LoVo (cell line): ENCODE data around the gene DAO.
A peak's percentile ranks its signal among the peaks of the same experiment; 100 is the strongest.
"Not testable (repeated sequence)": the region's sequence is repeated elsewhere in the genome, so short reads cannot be mapped to it uniquely, and the experiment has no call there.

Experiments
- DNase-seq: peaks from one replicate; pipeline ENCODE4 v3.0.0-alpha.2; 2016; ENCODE audit warnings: low spot score

The DAO gene

GRCh38 chr12:108850854-108851573 is 28.9 kb upstream of the DAO start:
- DNase-seq = no peak

GRCh38 chr12:108852674-108853309 is 27.1 kb upstream of the DAO start:
- DNase-seq = no peak

- no peak for DNase-seq
Observed at GRCh38 chr12:108853426-108853825, 26.5 kb upstream of the DAO start.

- no peak for DNase-seq
Observed at GRCh38 chr12:108853981-108854446, 25.9 kb upstream of the DAO start.

GRCh38 chr12:108854451-108855283 is 25.2 kb upstream of the DAO start:
- DNase-seq = no peak

DNA sequence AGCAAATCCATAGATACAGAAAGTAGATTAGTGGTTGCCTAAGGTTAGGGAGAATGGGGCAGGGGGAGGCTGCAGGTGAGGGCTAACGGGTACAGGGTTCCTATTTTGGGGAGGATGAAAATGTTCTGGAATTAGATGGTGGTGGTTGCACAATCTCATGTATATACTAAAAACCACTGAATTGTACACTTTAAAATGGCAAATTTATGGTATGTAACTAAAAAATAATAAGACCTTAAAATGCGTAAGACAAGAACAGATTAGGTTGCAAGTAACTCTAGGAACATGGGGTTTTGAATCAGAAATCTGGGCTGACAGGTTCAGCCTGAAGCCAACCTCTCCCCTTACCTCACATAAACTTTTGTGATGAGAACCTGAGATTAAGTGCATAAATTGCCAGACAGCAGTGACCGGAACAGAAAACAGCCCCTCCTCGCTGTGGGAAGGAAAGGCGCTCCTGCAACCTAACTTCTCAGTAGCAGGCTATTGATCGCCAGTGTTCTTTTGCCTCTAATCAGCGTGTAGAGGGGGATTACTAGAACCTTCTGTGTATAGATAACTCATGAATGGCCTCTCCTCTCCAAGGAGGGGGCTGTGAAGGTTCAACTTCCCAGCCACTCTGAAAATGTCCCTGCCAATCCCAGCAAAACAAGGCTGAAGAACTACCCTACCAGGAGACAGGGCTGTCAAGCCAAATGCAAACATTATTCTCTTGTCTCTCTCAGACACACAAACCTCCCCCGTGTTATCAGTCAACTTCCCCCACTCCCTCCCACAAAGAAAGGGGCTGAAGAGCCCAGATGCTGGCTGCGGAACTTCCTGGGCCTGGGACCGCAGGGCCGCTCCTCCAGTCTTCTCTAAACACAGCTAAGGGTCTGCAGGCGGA is 24.4 kb upstream of the DAO start:
- no peak for DNase-seq

DNA sequence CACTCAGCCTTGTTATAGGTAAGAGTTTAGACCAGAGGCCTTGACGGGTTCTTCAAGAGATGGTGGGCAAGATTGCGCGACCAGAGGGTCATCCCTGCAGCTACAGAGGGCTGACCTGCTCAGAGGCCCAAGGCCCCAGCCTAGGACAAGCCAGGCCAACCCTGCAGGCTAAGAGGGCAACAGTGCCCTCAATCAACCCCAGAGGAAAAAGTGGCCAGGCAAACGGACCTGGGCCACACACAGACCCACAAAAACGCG is 23.8 kb upstream of the DAO start:
- DNase-seq = no peak

DNA sequence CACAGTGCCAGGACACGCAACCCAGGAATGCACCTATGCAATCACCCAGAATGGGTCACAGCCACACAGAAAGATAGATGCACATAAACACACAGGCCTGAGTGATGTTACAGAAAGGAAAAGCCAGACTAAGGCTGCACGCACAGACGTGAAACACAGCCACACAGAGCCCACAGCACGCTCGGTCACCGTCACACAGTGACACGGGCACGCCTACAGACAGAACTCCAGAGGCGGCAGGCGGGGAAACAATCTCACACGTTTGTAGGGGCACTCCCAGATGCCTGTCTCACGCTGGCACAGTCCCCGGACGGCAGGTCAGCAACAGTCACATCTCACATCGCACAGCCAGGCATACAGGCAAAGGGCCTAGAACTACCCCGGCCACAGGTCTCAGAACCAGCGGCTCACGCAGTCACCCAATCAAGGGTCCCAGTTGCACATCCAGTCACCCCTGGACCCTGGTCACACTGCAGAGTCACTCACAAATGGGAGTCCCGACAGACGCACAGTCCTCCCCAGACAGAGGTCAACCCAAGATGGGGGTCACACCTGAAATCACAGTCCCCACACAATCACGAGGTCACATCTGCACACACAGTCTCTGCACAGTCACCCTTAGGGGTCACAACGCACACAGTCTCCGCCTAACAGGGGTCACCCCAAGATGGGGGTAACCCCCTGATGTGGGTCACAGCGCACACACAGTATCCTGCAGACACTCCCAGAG is 23.3 kb upstream of the DAO start:
- DNase-seq = peak; percentile 83

DNA sequence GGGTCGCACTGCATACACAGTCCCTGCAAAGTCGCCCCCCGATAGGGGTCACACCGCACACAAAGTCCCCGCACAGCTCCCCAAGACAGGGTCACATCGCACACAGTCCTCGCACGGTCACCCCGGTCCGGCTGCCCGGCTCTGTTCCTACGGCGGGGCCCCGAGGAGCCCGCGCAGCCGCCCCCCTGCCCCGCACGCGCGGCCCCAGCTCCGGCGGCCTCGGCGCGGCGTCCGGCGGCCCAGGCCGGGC is 22.8 kb upstream of the DAO start:
- DNase-seq = no peak

DNA sequence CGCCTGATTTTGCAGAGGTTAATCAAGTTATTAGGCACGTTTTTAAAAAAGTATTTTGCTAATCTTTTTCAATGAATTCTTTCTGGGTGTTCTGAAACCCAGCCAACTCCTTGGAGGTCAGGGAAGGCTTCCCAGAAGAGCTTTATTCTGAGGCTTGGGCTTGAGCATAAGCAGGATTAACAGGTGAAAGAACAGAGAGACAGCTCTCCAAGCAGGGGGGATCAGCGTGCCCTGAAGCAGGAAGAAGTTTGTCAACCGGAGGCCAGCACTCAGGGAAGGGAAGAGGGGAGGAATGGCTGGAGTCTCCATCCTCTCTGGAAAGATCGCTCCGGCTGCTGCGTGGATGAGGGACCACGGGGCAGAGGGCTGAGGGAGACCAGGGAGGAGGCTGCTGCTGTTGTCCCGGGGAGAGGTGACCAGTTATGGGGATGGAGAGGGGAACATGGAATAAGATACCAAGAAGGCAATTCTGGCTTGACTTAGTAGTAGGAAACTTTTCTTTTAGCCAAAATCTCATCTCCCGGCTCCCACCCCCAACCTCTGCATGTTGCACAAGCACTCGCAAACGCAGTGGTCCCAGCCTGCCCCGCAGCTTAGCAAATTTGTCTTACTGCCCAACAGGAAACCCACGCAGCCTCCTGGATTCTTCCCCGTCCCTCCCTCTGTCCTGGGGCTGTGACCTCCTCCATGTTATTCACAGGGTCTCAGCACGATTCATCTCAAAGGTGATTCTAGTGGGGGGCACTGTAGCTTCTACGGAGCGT is 21.4 kb upstream of the DAO start:
- no peak for DNase-seq

- DNase-seq = not testable (repeated sequence)
Observed at GRCh38 chr12:108859141-108859922, 20.6 kb upstream of the DAO start.

- no peak for DNase-seq
Observed at GRCh38 chr12:108859923-108860291, 20.0 kb upstream of the DAO start.

DNA sequence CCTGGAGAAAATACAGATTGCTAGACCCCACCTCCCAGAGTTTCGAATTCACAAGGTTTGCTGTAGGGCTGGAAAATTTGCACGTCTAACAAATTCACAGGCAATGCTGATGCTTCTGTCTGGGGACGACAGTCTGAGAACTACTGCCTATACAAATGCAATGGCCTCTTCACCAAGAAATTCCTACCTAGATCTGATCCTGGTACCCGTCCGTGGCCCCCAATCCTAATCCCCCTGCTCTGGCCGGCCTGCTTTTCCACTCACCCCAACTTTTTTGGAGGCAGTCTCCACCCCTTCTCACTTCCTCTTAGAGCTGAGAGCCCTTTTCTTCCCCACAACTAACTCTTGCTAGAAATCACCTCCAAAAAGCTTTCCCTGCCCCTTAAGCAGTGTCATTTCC is 19.4 kb upstream of the DAO start:
- DNase-seq = no peak

DNA sequence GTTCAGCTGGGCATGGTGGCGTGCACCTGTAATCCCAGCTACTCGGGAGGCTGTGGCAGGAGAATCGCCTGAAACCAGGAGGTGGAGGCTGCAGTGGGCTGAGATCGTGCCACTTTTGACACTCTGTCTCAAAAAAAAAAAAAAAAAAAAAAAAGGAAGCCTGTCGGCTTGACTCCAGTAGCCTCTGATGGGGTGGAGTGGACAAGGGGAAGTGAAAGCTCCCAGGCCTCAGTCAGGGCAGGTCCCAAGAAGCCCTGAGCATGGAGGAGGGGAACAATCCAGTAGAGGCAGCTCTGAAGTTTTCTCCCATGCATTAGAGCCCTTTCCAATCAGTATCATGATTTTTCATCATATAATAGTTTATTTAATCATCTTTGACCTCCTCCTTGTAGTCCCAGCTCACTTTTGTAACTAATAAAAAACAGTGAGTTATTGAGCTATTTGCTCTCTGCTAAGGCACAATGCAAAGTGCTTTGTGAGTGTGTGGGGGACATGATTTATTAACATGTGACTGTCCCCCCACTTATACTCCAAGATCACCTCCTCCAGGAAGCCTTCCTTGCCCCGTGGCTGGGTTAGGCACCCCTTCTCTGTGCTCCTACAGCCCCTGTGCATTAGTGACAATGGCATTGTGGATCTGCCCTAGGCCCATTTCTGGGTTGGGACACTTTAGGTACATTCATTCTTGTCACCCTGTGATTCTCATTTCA is 17.9 kb upstream of the DAO start:
- no peak for DNase-seq

DNA sequence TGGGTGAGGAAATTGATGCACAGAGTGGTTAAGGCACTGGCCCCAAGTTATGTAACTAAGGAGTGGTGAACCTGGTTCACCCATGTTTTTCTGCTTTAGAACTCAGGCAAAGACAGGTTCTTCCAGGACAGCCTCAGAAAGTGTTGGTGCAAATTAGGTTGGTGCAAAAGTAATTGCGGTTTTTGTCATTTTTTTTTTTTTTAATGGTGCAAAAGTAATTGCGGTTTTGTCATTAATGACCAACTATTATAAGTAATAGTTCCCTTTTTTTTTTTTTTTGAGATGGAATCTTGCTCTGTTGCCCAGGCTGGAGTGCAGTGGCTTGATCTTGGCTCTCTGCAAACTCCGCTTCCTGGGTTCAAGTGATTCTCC is 17.3 kb upstream of the DAO start:
- DNase-seq = no peak

DNA sequence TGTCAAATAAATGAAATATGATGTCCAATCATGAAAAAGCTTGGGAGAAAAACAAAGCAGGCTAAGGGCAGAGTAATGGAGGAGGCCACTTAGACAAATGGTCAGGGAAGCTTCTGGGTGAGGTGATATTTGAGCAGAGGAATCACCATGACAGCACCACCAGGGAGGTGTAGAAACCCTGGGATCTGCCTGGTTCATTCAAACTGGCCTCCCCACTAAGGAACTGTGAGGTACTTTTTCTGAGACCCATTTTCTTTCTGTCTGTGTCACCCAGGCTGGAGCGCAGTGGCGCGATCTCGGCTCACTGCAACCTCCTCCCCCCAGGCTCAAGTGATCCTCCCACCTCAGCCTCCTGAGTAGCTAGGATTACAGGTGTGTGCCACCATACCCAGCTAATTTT is 14.7 kb upstream of the DAO start:
- no peak for DNase-seq

DNA sequence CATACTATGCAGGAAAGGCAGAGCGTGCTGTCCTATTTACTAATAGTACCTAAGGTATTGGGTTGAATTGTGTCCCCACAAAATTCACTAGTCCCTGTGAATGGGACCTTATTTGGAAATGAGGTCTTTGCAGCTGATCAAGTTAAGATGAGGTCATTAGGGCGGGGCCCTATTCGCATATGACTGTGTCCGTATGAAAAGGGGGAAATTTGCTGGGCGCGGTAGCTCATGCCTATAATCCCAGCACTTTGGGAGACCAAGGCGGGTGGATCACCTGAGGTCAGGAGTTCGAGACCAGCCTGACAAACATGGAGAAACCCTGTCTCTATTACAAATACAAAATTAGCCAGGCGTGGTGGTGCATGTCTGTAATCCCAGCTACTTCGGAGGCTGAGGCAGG is 13.8 kb upstream of the DAO start:
- DNase-seq = not testable (repeated sequence)

DNA sequence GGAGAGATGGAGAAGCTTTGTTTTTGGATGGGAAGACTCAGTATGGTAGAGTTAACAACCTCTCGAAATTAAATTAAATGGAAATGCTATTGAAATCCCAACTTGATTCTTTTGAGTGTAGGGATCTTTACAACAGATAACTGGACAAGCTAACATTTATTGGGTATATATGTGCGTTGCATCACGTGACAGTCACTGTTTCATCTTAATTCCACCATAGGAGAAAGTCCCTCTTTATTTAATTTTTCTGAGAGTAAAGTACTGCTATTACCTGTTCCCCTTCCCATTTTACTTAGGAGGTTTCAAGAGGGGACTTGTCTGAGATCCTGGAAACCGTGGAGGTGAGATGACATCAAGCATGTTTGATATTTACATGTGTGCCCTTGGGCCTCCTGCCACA is 11.1 kb upstream of the DAO start:
- no peak for DNase-seq

DNA sequence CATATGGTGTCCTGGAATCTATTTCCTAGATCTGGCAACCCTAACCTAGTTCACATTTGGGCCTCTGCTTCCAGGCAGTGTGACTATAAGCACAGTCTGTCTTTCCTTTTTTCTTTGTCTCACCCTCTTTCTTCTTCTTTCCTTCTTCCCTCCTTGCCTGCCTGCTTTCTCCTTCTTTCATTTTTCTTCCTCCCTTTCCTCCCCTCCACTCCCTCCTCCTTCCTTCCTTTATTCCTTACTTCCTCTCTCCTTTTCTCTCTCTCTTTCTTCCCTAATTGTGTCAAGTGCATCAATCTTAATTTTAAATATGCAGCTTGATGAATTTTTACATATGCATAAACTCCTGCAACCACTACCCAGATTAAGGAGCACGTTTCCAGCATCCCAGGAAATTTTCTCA is 4.6 kb upstream of the DAO start:
- no peak for DNase-seq
